Measurements from ENCODE around the gene MRPL54. TPM values are rescaled to one million over a fixed set of nuclear protein-coding genes. Genes with fewer than 3 reads are reported as not detected.
A peak's percentile ranks its signal among the peaks of the same experiment; 100 is the strongest.

Gene MRPL54
- total RNA-seq, 1 donor from 2014 or later: 43.5 TPM

- Histone ChIP-seq H3K9ac (ENCODE audit: low read length) (no peak overlapping the region), H3K27ac (ENCODE audit: low read depth, low read length) (no peak overlapping the region), H2AFZ (ENCODE audit: low read depth, low read length) (no peak overlapping the region), H3K4me2 (ENCODE audit: low read length) (no peak overlapping the region), H3K79me2 (ENCODE audit: insufficient read depth, low read length) (no peaks in the 10 kb centered on the region), H3K36me3 (ENCODE audit: insufficient read depth, low read length) (no peaks in the 10 kb centered on the region), H4K20me1 (ENCODE audit: insufficient read depth, low read length) (no peaks in the 10 kb centered on the region), H3K27me3 (ENCODE audit: insufficient read depth, low read length) (peaks cover 17% of the 10 kb centered on the region), H3K4me3 (ENCODE audit: insufficient read depth, low read depth, low read length) (no peak overlapping the region), H3K4me1 (ENCODE audit: insufficient read depth, low read length) (no peaks in the 10 kb centered on the region), H3K9me3 (ENCODE audit: insufficient read depth, low read depth, low read length) (no peaks in the 10 kb centered on the region)
- Mint-ChIP-seq H3K27me3 (ENCODE audit: low read depth, unreplicated experiment) (peaks cover 11% of the 10 kb centered on the region), H3K4me1 (ENCODE audit: low read depth, unreplicated experiment) (no peaks in the 10 kb centered on the region), H3K36me3 (ENCODE audit: low read depth, unreplicated experiment) (no peaks in the 10 kb centered on the region), H3K4me3 (ENCODE audit: unreplicated experiment) (no peak overlapping the region), H3K27ac (ENCODE audit: unreplicated experiment) (no peak overlapping the region), H3K9me3 (ENCODE audit: unreplicated experiment) (no peaks in the 10 kb centered on the region)
- FAIRE-seq (no peak), DNase-seq (ENCODE audit: low read depth) (no peak)
- TF ChIP-seq CTCF (IDR thresholded peaks at IDR 0.05; ENCODE audit: insufficient read depth, low read depth, low read length) (no peak), EZH2 (IDR thresholded peaks at IDR 0.05; ENCODE audit: insufficient read depth, low read length) (no peak)
Measured at GRCh38 chr19:3719868-3720267, 42.6 kb upstream of the MRPL54 start.

- H3K36me3 Mint-ChIP-seq (ENCODE audit: low read depth, unreplicated experiment): no peaks in the 10 kb centered on the region
- H3K27ac ChIP-seq (ENCODE audit: low read depth, low read length): no peak overlapping the region
- H3K9me3 ChIP-seq (ENCODE audit: insufficient read depth, low read depth, low read length): no peaks in the 10 kb centered on the region
- peaks cover 17% of the 10 kb centered on the region for H3K27me3 ChIP-seq (ENCODE audit: insufficient read depth, low read length)
- DNase-seq (ENCODE audit: low read depth) (no peak), FAIRE-seq (no peak)
- no peak overlapping the region for H3K4me3 ChIP-seq (ENCODE audit: insufficient read depth, low read depth, low read length)
- no peaks in the 10 kb centered on the region for H3K36me3 ChIP-seq (ENCODE audit: insufficient read depth, low read length)
- H3K9ac ChIP-seq (ENCODE audit: low read length): no peak overlapping the region
- no peak overlapping the region for H2AFZ ChIP-seq (ENCODE audit: low read depth, low read length)
- no peaks in the 10 kb centered on the region for H3K9me3 Mint-ChIP-seq (ENCODE audit: unreplicated experiment)
- H3K4me2 ChIP-seq (ENCODE audit: low read length): no peak overlapping the region
- H3K4me1 Mint-ChIP-seq (ENCODE audit: low read depth, unreplicated experiment): no peaks in the 10 kb centered on the region
- no peak for TF ChIP-seq CTCF (IDR thresholded peaks at IDR 0.05; ENCODE audit: insufficient read depth, low read depth, low read length)
- no peak for TF ChIP-seq EZH2 (IDR thresholded peaks at IDR 0.05; ENCODE audit: insufficient read depth, low read length)
- no peak overlapping the region for H3K27ac Mint-ChIP-seq (ENCODE audit: unreplicated experiment)
- H3K4me1 ChIP-seq (ENCODE audit: insufficient read depth, low read length): no peaks in the 10 kb centered on the region
- no peaks in the 10 kb centered on the region for H3K79me2 ChIP-seq (ENCODE audit: insufficient read depth, low read length)
- peaks cover 11% of the 10 kb centered on the region for H3K27me3 Mint-ChIP-seq (ENCODE audit: low read depth, unreplicated experiment)
- H4K20me1 ChIP-seq (ENCODE audit: insufficient read depth, low read length): no peaks in the 10 kb centered on the region
- no peak overlapping the region for H3K4me3 Mint-ChIP-seq (ENCODE audit: unreplicated experiment)
Measured at GRCh38 chr19:3720349-3720917, 42.0 kb upstream of the MRPL54 start.

DNA sequence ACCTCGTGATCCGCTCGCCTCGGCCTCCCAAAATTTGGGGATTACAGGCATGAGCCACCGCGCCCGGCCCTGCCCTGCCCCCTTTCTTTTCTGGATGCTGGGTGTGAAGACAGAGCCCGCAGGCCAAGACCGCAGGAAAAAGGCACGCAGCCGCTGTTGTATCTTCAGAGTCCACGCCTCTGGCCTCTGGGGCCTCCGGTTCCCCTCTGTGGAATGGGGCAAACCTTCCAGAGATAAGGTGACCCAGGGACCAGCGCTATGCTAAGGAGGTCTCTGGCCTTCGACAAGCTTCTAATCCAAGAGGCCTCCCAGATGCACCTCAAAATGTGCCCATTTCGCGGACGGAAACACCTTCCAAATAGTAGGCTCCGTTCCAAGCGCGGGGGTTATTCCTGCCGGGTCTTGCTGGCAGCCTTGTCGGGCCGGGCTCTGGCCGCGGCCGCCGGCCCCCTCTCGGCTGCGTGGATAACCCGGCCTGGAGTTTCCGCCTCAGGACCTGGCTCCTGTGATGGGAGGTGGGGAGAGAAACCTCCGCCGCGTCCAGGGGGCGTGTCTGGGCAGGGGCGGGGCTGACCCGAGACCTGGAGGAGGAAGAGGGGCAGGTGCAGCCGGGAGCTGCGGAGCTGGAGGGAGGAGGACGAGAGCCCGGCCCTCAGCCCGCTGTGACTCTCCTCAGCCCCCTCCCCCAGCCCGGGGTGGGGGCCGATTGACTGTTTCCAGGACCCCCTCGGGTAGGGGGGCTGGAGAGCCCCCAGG is 41.2 kb upstream of the MRPL54 start:
- DNase-seq (ENCODE audit: low read depth): peak; percentile 62
- no peak overlapping the region for H3K4me3 Mint-ChIP-seq (ENCODE audit: unreplicated experiment)
- Histone ChIP-seq H3K9ac (ENCODE audit: low read length) (no peak overlapping the region), H2AFZ (ENCODE audit: low read depth, low read length) (no peak overlapping the region), H4K20me1 (ENCODE audit: insufficient read depth, low read length) (no peaks in the 10 kb centered on the region), H3K4me2 (ENCODE audit: low read length) (no peak overlapping the region), H3K27me3 (ENCODE audit: insufficient read depth, low read length) (peaks cover 17% of the 10 kb centered on the region), H3K79me2 (ENCODE audit: insufficient read depth, low read length) (no peaks in the 10 kb centered on the region), H3K4me1 (ENCODE audit: insufficient read depth, low read length) (no peaks in the 10 kb centered on the region), H3K36me3 (ENCODE audit: insufficient read depth, low read length) (no peaks in the 10 kb centered on the region), H3K9me3 (ENCODE audit: insufficient read depth, low read depth, low read length) (no peaks in the 10 kb centered on the region), H3K4me3 (ENCODE audit: insufficient read depth, low read depth, low read length) (no peak overlapping the region), H3K27ac (ENCODE audit: low read depth, low read length) (no peak overlapping the region)
- H3K9me3 Mint-ChIP-seq (ENCODE audit: unreplicated experiment): no peaks in the 10 kb centered on the region
- no peak overlapping the region for H3K27ac Mint-ChIP-seq (ENCODE audit: unreplicated experiment)
- FAIRE-seq: no peak
- H3K36me3 Mint-ChIP-seq (ENCODE audit: low read depth, unreplicated experiment): no peaks in the 10 kb centered on the region
- peak; percentile 61 for TF ChIP-seq EZH2 (IDR thresholded peaks at IDR 0.05; ENCODE audit: insufficient read depth, low read length)
- TF ChIP-seq CTCF (IDR thresholded peaks at IDR 0.05; ENCODE audit: insufficient read depth, low read depth, low read length): no peak
- no peaks in the 10 kb centered on the region for H3K4me1 Mint-ChIP-seq (ENCODE audit: low read depth, unreplicated experiment)
- H3K27me3 Mint-ChIP-seq (ENCODE audit: low read depth, unreplicated experiment): peaks cover 11% of the 10 kb centered on the region
